HG03025 (cell line): ENCODE measurements around the gene ZNF552.
A peak's percentile ranks its signal among the peaks of the same experiment; 100 is the strongest.

Experiments
- ATAC-seq: cut with Tn5 transposase; IDR thresholded peaks from one replicate; pipeline ENCODE4 v1.9.1; 2021; ENCODE audit warnings: mild to moderate bottlenecking, moderate library complexity; ENCODE audit not compliant: unreplicated experiment, low FRiP score

The ZNF552 gene

GRCh38 chr19:57779220-57779845 lies 35.4 kb downstream of the ZNF552 start:
- no peak for ATAC-seq

DNA sequence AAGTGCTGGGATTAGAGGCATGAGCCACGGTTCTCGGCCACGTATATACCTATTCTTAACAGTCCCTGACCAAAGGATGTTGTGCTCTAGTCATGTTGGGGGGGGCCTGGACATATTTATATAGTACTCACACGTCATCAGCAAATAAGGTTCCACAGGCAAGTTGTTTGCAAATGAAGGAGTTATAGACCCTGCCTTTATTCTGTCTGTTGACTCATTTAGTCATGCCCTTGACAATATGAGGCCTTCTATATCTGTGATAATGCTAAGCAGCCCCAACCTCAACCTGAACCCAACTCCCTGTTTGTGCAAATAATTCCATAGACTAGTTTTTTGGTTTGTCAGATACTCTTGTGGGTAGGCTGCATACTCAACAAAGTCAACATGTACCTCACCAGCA lies 36.4 kb downstream of the ZNF552 start:
- ATAC-seq: no peak

- no peak for ATAC-seq
Measured at GRCh38 chr19:57776764-57777296, 37.9 kb downstream of the ZNF552 start.

- ATAC-seq: no peak
Measured at GRCh38 chr19:57773488-57773887, 41.2 kb downstream of the ZNF552 start.

GRCh38 chr19:57771417-57771816 lies 43.3 kb downstream of the ZNF552 start:
- no peak for ATAC-seq

GRCh38 chr19:57769345-57770131 lies 45.2 kb downstream of the ZNF552 start, which contains the start of gene ZNF586:
Gene ZNF586 (plus strand): TSS chr19:57769676. CDS start chr19:57769843, 167 bp downstream.
- ATAC-seq: peak; percentile 77

DNA sequence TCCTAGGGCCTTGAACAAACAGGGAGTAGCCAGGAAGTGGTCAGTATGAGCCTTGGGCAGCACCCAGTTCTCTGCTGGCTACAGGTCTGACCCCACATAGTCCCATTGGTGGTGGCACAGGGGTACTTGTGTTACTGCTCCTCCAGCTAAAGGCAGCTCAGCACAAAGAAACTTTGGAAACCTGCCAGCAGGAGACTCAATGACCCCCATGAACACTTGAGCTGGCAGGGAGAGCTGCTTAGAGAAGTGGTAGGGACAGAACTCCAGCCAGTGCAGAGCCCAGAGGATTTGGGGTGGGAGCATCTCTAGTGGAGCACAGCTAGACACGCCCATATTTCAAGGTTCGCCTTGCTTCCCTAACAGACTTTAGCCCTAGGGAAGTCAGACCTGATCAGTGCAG lies 55.6 kb downstream of the ZNF552 start:
- no peak for ATAC-seq

DNA sequence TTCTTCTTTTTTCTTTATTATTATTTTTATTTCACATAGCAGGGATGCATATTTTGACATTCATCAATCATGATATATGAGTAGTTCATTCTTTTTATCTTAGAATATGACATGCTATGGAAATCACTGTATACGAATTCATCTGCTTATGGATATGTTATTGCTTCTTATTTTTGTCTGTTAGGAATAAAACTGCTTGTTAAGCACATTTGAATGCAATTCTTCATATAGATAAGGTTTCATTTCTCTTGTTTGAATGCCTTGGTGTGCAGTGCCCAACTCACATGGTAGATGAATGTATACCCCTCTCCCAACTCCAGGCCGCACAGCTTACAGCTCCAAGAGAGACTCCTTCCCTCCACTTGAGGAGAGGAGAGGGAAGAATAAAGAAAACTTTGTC lies 56.8 kb downstream of the ZNF552 start:
- ATAC-seq: no peak
